Small intestine (tissue), 7 donors: ENCODE measurements around the gene SLC4A8. TPM values are rescaled to one million over a fixed set of nuclear protein-coding genes. Genes with fewer than 3 reads are reported as not detected.
"Not testable (repeated sequence)": the region's sequence is repeated elsewhere in the genome, so short reads cannot be mapped to it uniquely, and the experiment has no call there.

ENCODE experiments used
- DNase-seq, 2 donors: peaks; one replicate each; pipeline versions ENCODE4 v3.0.0 to v3.0.0-alpha.2; 2013
- FAIRE-seq: peaks from 2 replicates; lab custom pipeline; 2012; peaks lifted over from hg19 to GRCh38; lab: Jason Lieb, UNC
- H3K27ac ChIP-seq, 3 donors: one replicate each; pipeline ENCODE4 v1.5.1; 2013; ENCODE audit warnings: low read length in 2 of 3, mild to moderate bottlenecking in 2 of 3, control low read depth in 1 of 3, inconsistent platforms in 1 of 3, low read depth in 1 of 3, moderate library complexity in 1 of 3
- H3K27me3 ChIP-seq, 3 donors: one replicate each; pipeline ENCODE4 v1.6.1; 2013; ENCODE audit warnings: low read length in 3 of 3, inconsistent platforms in 1 of 3; ENCODE audit not compliant: control insufficient read depth in 3 of 3, insufficient read depth in 3 of 3
- H3K36me3 ChIP-seq, 3 donors: one replicate each; pipeline ENCODE4 v1.6.1; 2013; ENCODE audit warnings: low read length in 3 of 3, inconsistent platforms in 1 of 3, low read depth in 1 of 3, mild to moderate bottlenecking in 1 of 3, moderate library complexity in 1 of 3; ENCODE audit not compliant: control insufficient read depth in 3 of 3, insufficient read depth in 2 of 3
- H3K4me1 ChIP-seq, 3 donors: one replicate each; pipeline ENCODE4 v1.6.1; 2013; ENCODE audit warnings: low read length in 2 of 3, inconsistent platforms in 1 of 3, low read depth in 1 of 3, mild to moderate bottlenecking in 1 of 3, moderate library complexity in 1 of 3; ENCODE audit not compliant: control insufficient read depth in 3 of 3, insufficient read depth in 2 of 3
- H3K4me3 ChIP-seq, 3 donors: one replicate each; pipeline ENCODE4 v1.5.1; 2013; ENCODE audit warnings: low read length in 3 of 3, control low read depth in 1 of 3, inconsistent platforms in 1 of 3, low read depth in 1 of 3, mild to moderate bottlenecking in 1 of 3, moderate library complexity in 1 of 3
- H3K9me3 ChIP-seq, 2 donors: one replicate each; pipeline ENCODE4 v1.6.1; 2013; ENCODE audit warnings: low read depth in 1 of 2, low read length in 1 of 2; ENCODE audit not compliant: control insufficient read depth in 2 of 2, insufficient read depth in 1 of 2
- WGBS, 3 donors: extraction: QIAGEN DNeasy Blood & Tissue Kit; methylation state at CpG; one replicate each; pipeline ENCODE4 v1.1.7; 2013; 5-methylcytosine and 5-hydroxymethylcytosine counted together
- polyA plus RNA-seq, 4 donors: library from polyadenylated mRNA; stranded (reverse) in 3 of 4; unstranded in 1 of 4; fragments of 200-250 nt in 3 of 4; fragments of 120-200 nt in 1 of 4; gene quantifications; one replicate each; pipeline versions ENCODE4 v1.2.1 to v1.2.3, GENCODE V29; 2013
- donor health status: healthy with polysubstance abuse.
- donor health status: control.
- donor health status: control.
- donor health status: Bipolar disorder and iron deficiency.
- donor health status: healthy.

SLC4A8 gene
- polyA plus RNA-seq, 4 donors = 0.43 to 2.5 (median 1.7) TPM

- Histone ChIP-seq H3K27ac (no peak overlapping the region), H3K9me3 (no peaks in the 10 kb centered on the region), H3K4me1 (no peaks in the 10 kb centered on the region), H3K27me3 (no peaks in the 10 kb centered on the region), H3K36me3 (no peaks in the 10 kb centered on the region), H3K4me3 (no peak overlapping the region)
- WGBS, 3 donors = 82 to 86% (median 85%) methylated on average over 5 of the region's 5 CpGs
- FAIRE-seq (no peak), DNase-seq (no peak)
Observed at GRCh38 chr12:51443573-51443972, 18.9 kb downstream of the SLC4A8 start.

DNA sequence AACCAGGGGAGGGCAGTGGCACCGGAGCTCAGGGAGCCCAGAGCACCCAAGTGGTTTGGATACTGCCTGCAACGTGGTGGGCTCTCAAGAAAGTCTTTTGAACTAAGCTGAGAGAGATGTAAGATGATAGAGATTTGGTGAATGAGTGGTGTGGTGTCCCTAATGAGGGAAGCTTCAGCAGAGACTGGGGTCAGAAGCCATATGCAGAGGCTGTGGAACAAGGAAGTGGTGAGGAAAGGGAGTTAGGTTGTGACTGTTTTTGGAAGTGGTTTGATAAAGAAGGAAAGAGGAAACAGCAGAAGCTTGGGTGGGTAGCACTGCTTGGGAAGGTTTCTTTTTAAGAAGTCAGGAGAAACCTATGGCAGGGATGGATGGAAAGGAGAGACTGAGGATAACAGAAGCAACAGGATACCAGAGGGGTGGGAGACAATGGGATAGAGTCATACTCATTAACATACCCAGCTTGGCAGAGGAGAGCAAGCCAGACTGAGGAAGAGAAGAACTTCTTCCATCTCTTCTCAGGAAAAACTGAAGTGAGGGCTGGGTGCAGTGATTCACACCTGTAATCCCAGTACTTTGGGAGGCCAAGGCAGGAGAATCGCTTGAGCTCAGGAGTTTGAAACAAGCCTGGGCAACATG lies 24.1 kb downstream of the SLC4A8 start:
- Histone ChIP-seq H3K27ac (no peak overlapping the region), H3K4me3 (no peak overlapping the region), H3K36me3 (no peaks in the 10 kb centered on the region), H3K9me3 (no peaks in the 10 kb centered on the region), H3K4me1 (no peaks in the 10 kb centered on the region), H3K27me3 (no peaks in the 10 kb centered on the region)
- WGBS, 3 donors = 76 to 88% (median 80%) methylated on average over 3 of the region's 3 CpGs
- no peak for DNase-seq
- no peak for FAIRE-seq

- H3K27ac ChIP-seq = no peak overlapping the region
- H3K9me3 ChIP-seq = no peaks in the 10 kb centered on the region
- FAIRE-seq (no peak), DNase-seq (no peak)
- H3K36me3 ChIP-seq = no peaks in the 10 kb centered on the region
- no peaks in the 10 kb centered on the region for H3K4me1 ChIP-seq
- no peaks in the 10 kb centered on the region for H3K27me3 ChIP-seq
- WGBS, 3 donors = 75 to 81% (median 76%) methylated on average over 3 of the region's 3 CpGs
- H3K4me3 ChIP-seq = no peak overlapping the region
Observed at GRCh38 chr12:51449580-51450246, 25.1 kb downstream of the SLC4A8 start.

GRCh38 chr12:51450333-51450732 lies 25.7 kb downstream of the SLC4A8 start:
- no peak overlapping the region for H3K27ac ChIP-seq
- no peak for FAIRE-seq
- H3K4me1 ChIP-seq = no peaks in the 10 kb centered on the region
- H3K27me3 ChIP-seq = no peaks in the 10 kb centered on the region
- no peak for DNase-seq
- H3K4me3 ChIP-seq = no peak overlapping the region
- H3K9me3 ChIP-seq = no peaks in the 10 kb centered on the region
- H3K36me3 ChIP-seq = no peaks in the 10 kb centered on the region
- 23 to 50% (median 46%) methylated on average over 1 of the region's 1 CpG for WGBS, 3 donors

DNA sequence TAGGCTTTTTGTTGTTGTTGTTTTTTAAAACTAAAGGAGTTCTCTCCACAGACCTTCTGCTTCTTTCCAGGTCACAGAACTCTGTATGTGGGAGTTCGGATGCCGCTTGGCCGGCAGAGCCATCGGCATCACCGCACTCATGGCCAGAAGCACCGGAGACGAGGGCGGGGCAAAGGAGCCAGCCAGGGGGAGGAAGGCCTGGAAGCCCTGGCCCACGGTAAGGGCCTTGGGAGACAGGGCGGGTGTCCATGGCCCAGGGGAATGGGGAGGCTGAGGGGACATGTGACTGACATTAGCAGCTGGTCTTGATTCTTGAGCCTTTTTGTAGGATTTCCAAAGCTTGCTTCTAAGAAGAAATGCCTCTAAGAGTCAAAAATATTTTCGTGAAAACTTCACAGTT lies 26.2 kb downstream of the SLC4A8 start:
- WGBS, 3 donors = 92 to 96% (median 95%) methylated on average over 11 of the region's 11 CpGs
- FAIRE-seq = no peak

DNA sequence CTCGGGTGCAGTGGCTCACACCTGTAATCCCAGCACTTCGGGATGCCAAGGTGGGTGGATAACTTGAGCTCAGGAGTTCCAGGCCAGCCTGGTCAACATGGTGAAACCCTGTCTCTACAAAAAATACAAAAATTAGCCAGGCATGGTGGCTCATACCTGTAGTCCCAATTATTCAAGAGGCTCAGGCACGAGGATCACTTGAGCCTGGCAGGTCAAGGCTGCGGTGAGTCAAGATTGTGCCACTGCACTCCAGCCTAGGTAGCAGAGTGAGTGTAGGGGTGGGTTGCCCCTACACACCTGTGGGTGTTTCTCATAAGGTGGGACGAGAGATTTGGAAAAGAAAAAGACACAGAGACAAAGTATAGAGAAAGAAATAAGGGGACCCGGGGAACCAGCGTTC lies 29.4 kb downstream of the SLC4A8 start:
- not testable (repeated sequence) for H3K27ac ChIP-seq, H3K4me3 ChIP-seq, DNase-seq, H3K9me3 ChIP-seq, FAIRE-seq, H3K4me1 ChIP-seq, H3K27me3 ChIP-seq, H3K36me3 ChIP-seq
- 91 to 94% (median 93%) methylated on average over 5 to 7 of the region's 7 CpGs for WGBS, 3 donors

More for the DNA sequence above, 26.2 kb downstream of the SLC4A8 start:
- H3K27me3 ChIP-seq = no peaks in the 10 kb centered on the region
- H3K4me3 ChIP-seq = no peak overlapping the region
- H3K4me1 ChIP-seq = no peaks in the 10 kb centered on the region
- H3K27ac ChIP-seq = no peak overlapping the region
- no peaks in the 10 kb centered on the region for H3K36me3 ChIP-seq
- DNase-seq = no peak
- H3K9me3 ChIP-seq = no peaks in the 10 kb centered on the region

DNA sequence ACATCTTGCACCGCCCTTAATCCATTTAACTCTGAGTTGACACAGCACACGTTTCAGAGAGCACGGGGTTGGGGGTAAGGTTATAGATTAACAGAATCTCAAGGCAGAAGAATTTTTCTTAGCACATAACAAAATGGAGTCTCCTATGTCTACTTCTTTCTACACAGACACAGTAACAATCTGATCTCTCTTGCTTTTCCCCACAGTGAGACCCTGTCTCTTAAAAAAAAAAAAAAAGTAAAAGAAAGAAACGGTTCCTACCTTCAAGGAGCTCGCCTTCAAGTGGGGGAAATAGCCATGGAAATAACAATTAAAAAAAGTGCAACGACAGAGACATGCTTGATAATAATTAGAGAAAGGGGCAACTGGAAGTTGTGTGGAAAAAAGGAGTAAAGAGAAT lies 30.4 kb downstream of the SLC4A8 start:
- H3K4me3 ChIP-seq, H3K9me3 ChIP-seq, H3K27me3 ChIP-seq, H3K4me1 ChIP-seq, FAIRE-seq, DNase-seq, H3K27ac ChIP-seq, H3K36me3 ChIP-seq: not testable (repeated sequence)
- WGBS, 3 donors = 57 to 73% (median 67%) methylated on average over 3 of the region's 6 CpGs

- no peak overlapping the region for H3K27ac ChIP-seq
- DNase-seq (no peak), FAIRE-seq (no peak)
- H3K36me3 ChIP-seq = no peaks in the 10 kb centered on the region
- no peaks in the 10 kb centered on the region for H3K27me3 ChIP-seq
- H3K4me1 ChIP-seq = no peaks in the 10 kb centered on the region
- H3K4me3 ChIP-seq = no peak overlapping the region
- H3K9me3 ChIP-seq = no peaks in the 10 kb centered on the region
Observed at GRCh38 chr12:51458635-51459034, 34.0 kb downstream of the SLC4A8 start.
